Colon (tissue), 2 donors: ENCODE data around the gene LRRC4.

Experiments
- FAIRE-seq: peaks from 2 replicates; lab custom pipeline; 2012; peaks lifted over from hg19 to GRCh38; lab: Jason Lieb, UNC
- donor health status: control.
- donor health status: control.

LRRC4 gene

GRCh38 chr7:128004623-128005022 is 26.6 kb downstream of the LRRC4 start:
- FAIRE-seq = no peak

GRCh38 chr7:128003787-128004186 is 27.4 kb downstream of the LRRC4 start:
- no peak for FAIRE-seq

- no peak for FAIRE-seq
Measured at GRCh38 chr7:128003167-128003566, 28.1 kb downstream of the LRRC4 start.

- FAIRE-seq = no peak
Measured at GRCh38 chr7:128000854-128001265, 30.4 kb downstream of the LRRC4 start.

GRCh38 chr7:128000048-128000447 is 31.2 kb downstream of the LRRC4 start:
- FAIRE-seq = no peak

- FAIRE-seq = no peak
Measured at GRCh38 chr7:127998671-127999070, 32.6 kb downstream of the LRRC4 start.

GRCh38 chr7:127997226-127997922 is 33.9 kb downstream of the LRRC4 start:
- no peak for FAIRE-seq

- no peak for FAIRE-seq
Measured at GRCh38 chr7:127996253-127997071, 34.8 kb downstream of the LRRC4 start.

GRCh38 chr7:127995881-127996215 is 35.4 kb downstream of the LRRC4 start:
- no peak for FAIRE-seq

- FAIRE-seq = no peak
Measured at GRCh38 chr7:127995156-127995880, 35.9 kb downstream of the LRRC4 start.

- FAIRE-seq = no peak
Measured at GRCh38 chr7:127993987-127994386, 37.2 kb downstream of the LRRC4 start.

GRCh38 chr7:127993317-127993716 is 37.9 kb downstream of the LRRC4 start:
- no peak for FAIRE-seq

GRCh38 chr7:127988751-127989150 is 42.5 kb downstream of the LRRC4 start:
- FAIRE-seq = no peak

GRCh38 chr7:127986581-127987521 is 44.4 kb downstream of the LRRC4 start:
- no peak for FAIRE-seq

- no peak for FAIRE-seq
Measured at GRCh38 chr7:127983804-127984332, 47.4 kb downstream of the LRRC4 start.

- no peak for FAIRE-seq
Measured at GRCh38 chr7:127981965-127982364, 49.3 kb downstream of the LRRC4 start.

GRCh38 chr7:127980901-127981300 is 50.3 kb downstream of the LRRC4 start:
- no peak for FAIRE-seq

- FAIRE-seq = no peak
Measured at GRCh38 chr7:127979728-127980126, 51.5 kb downstream of the LRRC4 start.

- FAIRE-seq = no peak
Measured at GRCh38 chr7:127979113-127979727, 52.0 kb downstream of the LRRC4 start.

- no peak for FAIRE-seq
Measured at GRCh38 chr7:127978421-127978820, 52.8 kb downstream of the LRRC4 start.
